Tibial nerve (tissue), 4 donors: ENCODE measurements around the gene INO80D. TPM values are rescaled to one million over a fixed set of nuclear protein-coding genes. Genes with fewer than 3 reads are reported as not detected.
"Not testable (repeated sequence)": the region's sequence is repeated elsewhere in the genome, so short reads cannot be mapped to it uniquely, and the experiment has no call there.

Experiments
- DNase-seq, 2 donors: peaks; one replicate each; pipeline ENCODE4 v3.0.0-alpha.2; 2019; ENCODE audit warnings: low spot score in 2 of 2
- H3K27ac ChIP-seq, 4 donors: fragments of 200-600 bp; sonication (generic) in 3 of 4; one replicate each; pipeline ENCODE4 v1.5.1; 2017 to 2019; ENCODE audit warnings: mild to moderate bottlenecking in 1 of 4
- H3K27me3 ChIP-seq, 2 donors: fragments of 200-600 bp; sonication (generic) in 1 of 2; one replicate each; pipeline versions ENCODE4 v1.5.1 to v1.6.0; 2017 to 2019
- H3K36me3 ChIP-seq, 3 donors: fragments of 200-600 bp; sonication (generic); one replicate each; pipeline ENCODE4 v1.5.1; 2018 to 2019
- H3K4me1 ChIP-seq, 4 donors: fragments of 200-600 bp; sonication (generic) in 3 of 4; one replicate each; pipeline ENCODE4 v1.5.1; 2017 to 2019
- H3K4me3 ChIP-seq, 4 donors: fragments of 200-600 bp; sonication (generic) in 3 of 4; one replicate each; pipeline ENCODE4 v1.5.1; 2017 to 2019; ENCODE audit warnings: mild to moderate bottlenecking in 1 of 4, moderate library complexity in 1 of 4
- H3K9me3 ChIP-seq, 4 donors: fragments of 200-600 bp; sonication (generic) in 3 of 4; one replicate each; pipeline ENCODE4 v1.5.1; 2017 to 2019
- EP300 ChIP-seq, 2 donors: sonication (generic); formaldehyde crosslinking; IDR thresholded peaks; one replicate each; pipeline ENCODE4 v1.6.1; 2017; ENCODE audit warnings: antibody characterized with exemption in 2 of 2, mild to moderate bottlenecking in 1 of 2
- POLR2A ChIP-seq, 2 donors: fragments of 450-650 bp; IDR thresholded peaks; one replicate each; pipeline ENCODE4 v1.6.1; 2017; ENCODE audit warnings: antibody characterized with exemption in 2 of 2, mild to moderate bottlenecking in 2 of 2, moderate library complexity in 2 of 2
- WGBS, 2 donors: methylation state at CpG; one replicate each; pipeline ENCODE4 v1.1.5; 2018; 5-methylcytosine and 5-hydroxymethylcytosine counted together
- total RNA-seq, 4 donors: library from RNA; depleted of rRNA; stranded (reverse); fragments of >200 nt; gene quantifications; one replicate each; pipeline ENCODE4 v1.1.0, GENCODE V29; 2016
- TF ChIP-seq, protein P1 (sequence below), 5 experiments: fragments of 200-600 bp in 3 of 5; fragments of 450-650 bp in 2 of 5; sonication (generic) in 3 of 5; IDR thresholded peaks; one replicate each; pipeline ENCODE4 v1.5.1; 2016 to 2019; ENCODE audit warnings: antibody characterized with exemption in 5 of 5, mild to moderate bottlenecking in 3 of 5, moderate library complexity in 2 of 5

The INO80D gene
- total RNA-seq, 4 donors from 2014 or later = 16.9 to 24.3 (median 20.6) TPM

DNA sequence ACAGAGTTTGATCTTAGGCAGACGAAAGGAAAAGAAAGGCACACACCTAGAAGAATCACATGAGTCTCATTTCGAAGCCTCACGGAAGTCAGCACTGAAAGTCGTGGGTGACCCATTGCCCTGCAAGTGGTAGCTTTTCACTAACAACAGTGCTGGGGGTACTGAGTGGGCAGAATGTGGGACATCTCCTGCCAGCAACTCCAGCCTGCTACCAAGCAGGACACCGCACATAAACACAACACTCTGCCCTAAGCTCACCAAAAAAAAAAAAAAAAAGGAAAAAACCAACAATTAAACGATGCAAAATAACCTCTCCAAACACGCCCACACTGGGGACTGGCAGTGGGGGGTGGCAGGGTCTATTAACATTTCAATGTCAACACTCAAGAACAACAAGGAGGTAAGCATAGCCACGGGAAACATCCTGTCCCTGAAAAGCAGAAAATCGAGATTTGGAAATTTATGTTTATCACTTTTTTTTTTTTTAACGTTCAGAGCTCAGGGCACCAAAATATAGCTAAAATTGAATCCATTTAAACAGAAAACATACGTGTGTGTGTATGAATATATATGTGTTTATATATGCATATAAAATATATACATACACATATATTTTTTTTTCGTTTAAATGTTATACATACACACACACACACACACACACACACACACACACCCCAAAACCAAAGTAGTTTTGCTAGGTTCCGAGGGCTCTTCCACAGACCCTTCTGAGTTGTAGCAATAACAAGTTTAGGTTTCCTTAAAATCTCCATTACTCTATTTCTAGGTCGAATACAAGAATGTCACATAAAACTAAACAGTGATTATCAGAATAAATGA is 2.2 kb downstream of the INO80D start:
- Histone ChIP-seq H3K9me3 (no peaks in the 10 kb centered on the region), H3K36me3 (no peaks in the 10 kb centered on the region), H3K4me3 (peak overlapping the region; percentile 66 to 88 (median 80)), H3K27ac (peak overlapping the region; percentile 97 to 100 (median 100)), H3K4me1 (peaks cover 0 to 41% (median 13%) of the 10 kb centered on the region in 4 donors), H3K27me3 (no peaks in the 10 kb centered on the region)
- DNase-seq = no peak
- WGBS, 2 donors = 6 to 7% methylated on average over 14 of the region's 14 CpGs
- TF ChIP-seq POLR2A (IDR thresholded peaks at IDR 0.05) = no peak

DNA sequence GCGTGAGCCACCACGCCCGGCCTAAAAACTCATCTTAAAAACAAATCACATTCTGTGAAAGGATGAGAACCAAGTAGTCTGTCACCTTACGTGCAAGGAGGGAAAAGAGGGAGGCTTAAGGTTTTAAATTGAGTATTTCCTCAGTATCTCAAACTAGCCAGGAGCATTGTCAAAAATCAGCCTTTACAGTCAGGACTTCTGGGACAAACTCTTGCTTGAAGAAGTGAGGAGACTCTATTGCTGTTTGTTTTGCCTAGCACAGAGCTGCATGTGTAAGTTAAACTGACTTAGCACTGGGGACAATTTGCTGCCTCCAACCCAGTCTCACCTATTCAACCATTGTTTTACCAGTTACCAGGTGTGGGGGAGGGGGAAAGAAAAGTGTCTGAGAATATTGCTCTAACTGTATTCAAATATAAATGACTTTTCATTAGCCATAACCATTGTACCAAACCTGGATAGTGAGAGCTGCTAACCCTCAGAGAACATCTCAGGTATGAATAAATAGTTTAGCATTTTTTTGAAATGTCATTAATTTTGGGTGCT is 3.6 kb downstream of the INO80D start:
- 97 to 98% methylated on average over 4 of the region's 4 CpGs for WGBS, 2 donors

DNA sequence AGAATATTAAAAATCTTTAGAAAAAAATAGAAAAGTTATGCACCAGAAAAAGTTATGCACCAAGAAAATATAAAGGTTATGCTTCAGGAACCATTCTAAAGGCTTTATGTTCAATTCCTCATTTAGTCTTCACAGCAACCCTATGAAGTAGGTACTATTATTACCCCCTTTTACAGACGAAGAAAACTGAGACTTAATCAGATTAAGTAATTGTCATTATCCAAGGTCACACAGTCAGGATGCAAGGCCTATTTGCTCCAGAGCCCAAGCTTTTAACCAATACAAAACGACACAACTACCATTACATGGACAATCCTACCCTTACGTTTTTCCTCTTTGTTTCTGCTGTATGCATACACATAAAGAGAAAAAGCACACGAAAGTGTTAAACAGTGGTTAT is 5.0 kb downstream of the INO80D start:
- WGBS, 2 donors = 73 to 82% methylated on average over 4 of the region's 4 CpGs
- TF ChIP-seq POLR2A (IDR thresholded peaks at IDR 0.05) = no peak
- TF ChIP-seq EP300 (IDR thresholded peaks at IDR 0.05) = no peak
- TF ChIP-seq, protein P1, sequence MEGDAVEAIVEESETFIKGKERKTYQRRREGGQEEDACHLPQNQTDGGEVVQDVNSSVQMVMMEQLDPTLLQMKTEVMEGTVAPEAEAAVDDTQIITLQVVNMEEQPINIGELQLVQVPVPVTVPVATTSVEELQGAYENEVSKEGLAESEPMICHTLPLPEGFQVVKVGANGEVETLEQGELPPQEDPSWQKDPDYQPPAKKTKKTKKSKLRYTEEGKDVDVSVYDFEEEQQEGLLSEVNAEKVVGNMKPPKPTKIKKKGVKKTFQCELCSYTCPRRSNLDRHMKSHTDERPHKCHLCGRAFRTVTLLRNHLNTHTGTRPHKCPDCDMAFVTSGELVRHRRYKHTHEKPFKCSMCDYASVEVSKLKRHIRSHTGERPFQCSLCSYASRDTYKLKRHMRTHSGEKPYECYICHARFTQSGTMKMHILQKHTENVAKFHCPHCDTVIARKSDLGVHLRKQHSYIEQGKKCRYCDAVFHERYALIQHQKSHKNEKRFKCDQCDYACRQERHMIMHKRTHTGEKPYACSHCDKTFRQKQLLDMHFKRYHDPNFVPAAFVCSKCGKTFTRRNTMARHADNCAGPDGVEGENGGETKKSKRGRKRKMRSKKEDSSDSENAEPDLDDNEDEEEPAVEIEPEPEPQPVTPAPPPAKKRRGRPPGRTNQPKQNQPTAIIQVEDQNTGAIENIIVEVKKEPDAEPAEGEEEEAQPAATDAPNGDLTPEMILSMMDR (IDR thresholded peaks at IDR 0.05) = no peak
- no peak overlapping the region for H3K27ac ChIP-seq
- no peak overlapping the region for H3K4me3 ChIP-seq
- no peaks in the 10 kb centered on the region for H3K36me3 ChIP-seq
- no peak for DNase-seq
- H3K9me3 ChIP-seq = no peaks in the 10 kb centered on the region
- no peaks in the 10 kb centered on the region for H3K27me3 ChIP-seq
- H3K4me1 ChIP-seq = peaks cover 0 to 33% (median 10%) of the 10 kb centered on the region in 4 donors

More for the DNA sequence above, 3.6 kb downstream of the INO80D start:
- H3K4me3 ChIP-seq = no peak overlapping the region
- peak overlapping the region in 1 of 4 donors; percentile 100 for H3K27ac ChIP-seq
- no peak for DNase-seq
- H3K36me3 ChIP-seq = no peaks in the 10 kb centered on the region
- H3K9me3 ChIP-seq = no peaks in the 10 kb centered on the region
- no peaks in the 10 kb centered on the region for H3K27me3 ChIP-seq
- peaks cover 0 to 37% (median 10%) of the 10 kb centered on the region in 4 donors for H3K4me1 ChIP-seq
- TF ChIP-seq EP300 (IDR thresholded peaks at IDR 0.05) (no peak), POLR2A (IDR thresholded peaks at IDR 0.05) (no peak)
- TF ChIP-seq, protein P1 (IDR thresholded peaks at IDR 0.05) = no peak

DNA sequence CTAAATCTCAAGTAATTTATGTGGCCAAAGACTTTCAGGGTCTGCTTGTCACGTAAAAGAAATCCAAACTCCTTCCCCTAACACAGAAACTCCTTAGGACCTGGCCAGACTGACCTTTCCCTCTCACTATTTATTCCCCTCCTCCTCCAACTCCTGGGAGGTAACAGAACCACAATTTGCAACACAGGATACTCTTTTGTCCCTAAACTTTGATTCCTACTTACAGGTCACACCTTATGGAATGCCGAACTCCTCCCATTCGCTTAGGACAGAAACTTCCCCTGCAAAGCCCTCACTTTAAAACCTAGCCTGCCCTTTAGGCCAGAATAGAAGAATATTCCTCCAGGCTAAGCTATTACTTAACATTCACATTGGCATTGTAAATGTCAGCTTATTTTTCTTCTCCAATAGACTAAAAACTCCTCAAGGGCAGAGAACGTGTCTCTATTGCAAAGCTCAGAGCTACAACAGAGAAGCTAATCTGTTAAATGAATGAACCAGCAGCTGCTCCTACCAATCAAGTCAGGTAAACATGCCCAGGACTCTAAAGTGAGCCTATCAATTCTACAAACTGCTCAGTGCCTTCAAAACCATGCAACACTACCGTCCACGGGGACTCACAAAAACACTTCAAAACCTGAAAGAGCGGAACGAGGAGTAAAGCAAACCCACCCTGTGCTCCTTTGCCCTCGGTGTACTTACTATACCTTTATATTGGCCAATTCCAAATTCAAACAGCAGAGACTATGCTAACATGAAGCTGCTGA is 6.1 kb downstream of the INO80D start:
- H3K27me3 ChIP-seq = no peaks in the 10 kb centered on the region
- H3K36me3 ChIP-seq = no peaks in the 10 kb centered on the region
- no peaks in the 10 kb centered on the region for H3K9me3 ChIP-seq
- H3K4me3 ChIP-seq = no peak overlapping the region
- peak overlapping the region in 2 of 4 donors; percentile 2 to 11 for H3K27ac ChIP-seq
- no peak for TF ChIP-seq EP300 (IDR thresholded peaks at IDR 0.05)
- DNase-seq = no peak
- H3K4me1 ChIP-seq = peaks cover 0 to 33% (median 10%) of the 10 kb centered on the region in 4 donors
- WGBS, 2 donors = 61 to 78% methylated on average over 9 of the region's 9 CpGs

DNA sequence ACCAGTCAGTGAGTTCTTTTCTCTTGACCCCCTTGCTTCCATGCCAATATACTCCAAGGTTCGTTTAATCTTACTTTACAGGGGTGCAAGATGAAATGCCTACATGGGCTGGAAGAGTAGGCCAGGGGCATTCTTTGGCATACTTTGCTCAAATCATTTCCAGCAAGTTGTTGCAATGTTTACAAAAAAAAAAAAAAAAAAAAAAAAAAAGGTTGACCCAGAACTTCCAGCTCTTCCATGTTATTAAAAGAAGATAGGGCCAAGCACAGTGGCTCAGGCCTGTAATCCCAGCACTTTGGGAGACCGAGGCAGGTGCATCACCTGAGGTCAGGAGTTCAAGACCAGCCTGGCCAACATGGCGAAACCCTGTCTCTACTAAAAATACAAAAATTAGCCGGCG is 8.1 kb downstream of the INO80D start:
- WGBS, 2 donors = 78 to 81% methylated on average over 5 of the region's 5 CpGs
- not testable (repeated sequence) for H3K36me3 ChIP-seq, H3K9me3 ChIP-seq, H3K27me3 ChIP-seq, H3K4me3 ChIP-seq, DNase-seq
- H3K4me1 ChIP-seq = peaks cover 0 to 27% (median 3%) of the 10 kb centered on the region in 4 donors
- peak overlapping the region in 2 of 4 donors; percentile 51 to 67 for H3K27ac ChIP-seq

DNA sequence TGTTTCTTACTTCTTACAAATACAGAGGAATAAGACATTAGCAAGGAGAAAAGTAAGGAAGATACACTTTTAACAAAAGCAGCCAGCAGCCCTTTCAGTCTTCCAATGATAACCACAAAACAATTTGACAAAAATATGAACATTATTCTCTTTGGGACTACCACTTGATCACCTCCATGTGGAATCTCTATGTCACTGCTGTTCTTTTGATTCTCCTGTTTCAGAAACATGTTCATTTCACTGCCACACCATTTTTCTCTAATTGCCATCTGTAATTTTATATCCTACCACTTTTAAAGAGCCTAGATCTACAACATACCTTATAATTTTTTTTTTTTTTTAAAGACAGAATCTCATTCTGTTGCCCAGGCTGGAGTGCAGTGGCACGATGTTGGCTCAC is 10.9 kb downstream of the INO80D start:
- no peak overlapping the region for H3K4me3 ChIP-seq
- H3K27ac ChIP-seq = no peak overlapping the region
- no peaks in the 10 kb centered on the region for H3K9me3 ChIP-seq
- H3K27me3 ChIP-seq = no peaks in the 10 kb centered on the region
- H3K36me3 ChIP-seq = no peaks in the 10 kb centered on the region
- WGBS, 2 donors = 96 to 100% methylated on average over 1 of the region's 1 CpG
- DNase-seq = no peak
- peaks cover 0 to 31% (median under 1%) of the 10 kb centered on the region in 4 donors for H3K4me1 ChIP-seq
- TF ChIP-seq EP300 (IDR thresholded peaks at IDR 0.05) = no peak
- TF ChIP-seq POLR2A (IDR thresholded peaks at IDR 0.05) = no peak
- TF ChIP-seq, protein P1 (IDR thresholded peaks at IDR 0.05) = no peak
